ENCODE data around the gene PSME2. TPM values are rescaled to one million over a fixed set of nuclear protein-coding genes. Genes with fewer than 3 reads are reported as not detected.
A peak's percentile ranks its signal among the peaks of the same experiment; 100 is the strongest.

The PSME2 gene
- total and polyA plus RNA-seq, 9 of the 15 experiments (the other 6 are each of a cell fraction or from before 2014, with no cell fraction given) = 111 to 579 (median 159) TPM

DNA sequence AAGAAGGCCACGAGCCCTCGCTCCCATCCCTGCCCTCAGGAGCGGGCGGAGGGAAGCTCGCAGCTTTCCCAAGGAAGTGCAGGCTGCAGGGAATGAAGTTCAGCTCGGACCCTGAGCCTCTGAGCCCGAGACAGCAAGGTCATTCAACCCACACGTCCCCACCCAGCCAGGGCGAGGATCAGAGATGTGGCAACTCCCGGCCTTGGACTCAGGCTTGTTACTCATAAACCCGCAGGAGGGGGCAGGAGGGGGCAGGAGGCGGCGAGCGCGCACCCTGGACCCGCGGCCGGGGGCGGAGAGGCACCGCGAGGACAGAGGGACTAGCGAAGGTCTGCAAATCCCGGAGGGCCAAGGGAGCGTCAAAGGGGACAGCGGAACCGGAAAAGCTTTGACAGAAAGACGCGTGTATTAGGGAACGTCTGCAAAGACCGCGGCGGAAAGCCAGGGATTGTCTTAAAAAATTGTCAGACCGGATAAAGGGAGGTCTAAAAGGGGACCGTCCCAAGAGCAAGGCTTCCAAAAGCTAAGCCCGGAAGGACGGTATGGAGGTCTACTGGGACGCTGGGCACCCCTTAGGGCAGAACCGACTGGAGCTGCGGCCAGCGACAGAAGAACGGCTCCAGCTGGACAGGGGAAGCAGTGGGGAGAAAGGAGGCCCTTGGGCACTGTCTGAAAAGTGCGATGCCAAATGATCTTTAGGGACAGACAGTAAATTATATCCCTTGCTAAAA lies 32.4 kb downstream of the PSME2 start:
- no peak for FAIRE-seq
- TF ChIP-seq, protein P1, sequence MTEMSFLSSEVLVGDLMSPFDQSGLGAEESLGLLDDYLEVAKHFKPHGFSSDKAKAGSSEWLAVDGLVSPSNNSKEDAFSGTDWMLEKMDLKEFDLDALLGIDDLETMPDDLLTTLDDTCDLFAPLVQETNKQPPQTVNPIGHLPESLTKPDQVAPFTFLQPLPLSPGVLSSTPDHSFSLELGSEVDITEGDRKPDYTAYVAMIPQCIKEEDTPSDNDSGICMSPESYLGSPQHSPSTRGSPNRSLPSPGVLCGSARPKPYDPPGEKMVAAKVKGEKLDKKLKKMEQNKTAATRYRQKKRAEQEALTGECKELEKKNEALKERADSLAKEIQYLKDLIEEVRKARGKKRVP (CRISPR knock-in tag; IDR thresholded peaks at IDR 0.05) = no peak
- TF ChIP-seq MEF2D (tag; conservative IDR thresholded peaks at IDR 0.05; ENCODE audit: low read depth) = no peak
- TF ChIP-seq DDX20 (tag; IDR thresholded peaks at IDR 0.05; ENCODE audit: low read depth) = no peak
- no peak for TF ChIP-seq RFX5 (IDR thresholded peaks at IDR 0.05; ENCODE audit: low read depth, low read length)
- TF ChIP-seq TEAD2 (tag; IDR thresholded peaks at IDR 0.05) = no peak
- TF ChIP-seq, protein P2, sequence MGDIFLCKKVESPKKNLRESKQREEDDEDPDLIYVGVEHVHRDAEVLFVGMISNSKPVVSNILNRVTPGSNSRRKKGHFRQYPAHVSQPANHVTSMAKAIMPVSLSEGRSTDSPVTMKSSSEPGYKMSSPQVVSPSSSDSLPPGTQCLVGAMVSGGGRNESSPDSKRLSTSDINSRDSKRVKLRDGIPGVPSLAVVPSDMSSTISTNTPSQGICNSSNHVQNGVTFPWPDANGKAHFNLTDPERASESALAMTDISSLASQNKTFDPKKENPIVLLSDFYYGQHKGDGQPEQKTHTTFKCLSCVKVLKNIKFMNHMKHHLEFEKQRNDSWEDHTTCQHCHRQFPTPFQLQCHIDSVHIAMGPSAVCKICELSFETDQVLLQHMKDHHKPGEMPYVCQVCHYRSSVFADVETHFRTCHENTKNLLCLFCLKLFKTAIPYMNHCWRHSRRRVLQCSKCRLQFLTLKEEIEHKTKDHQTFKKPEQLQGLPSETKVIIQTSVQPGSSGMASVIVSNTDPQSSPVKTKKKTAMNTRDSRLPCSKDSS (IDR thresholded peaks at IDR 0.05; ENCODE audit: low read depth, partially characterized antibody) = no peak
- no peak for TF ChIP-seq MTA3 (IDR thresholded peaks at IDR 0.05; ENCODE audit: borderline replicate concordance)
- TF ChIP-seq ZNF140 (CRISPR knock-in tag; IDR thresholded peaks at IDR 0.05) = no peak
- no peak for TF ChIP-seq MYNN (IDR thresholded peaks at IDR 0.05)
- TF ChIP-seq MYNN (CRISPR knock-in tag; IDR thresholded peaks at IDR 0.05) = no peak
- no peak for TF ChIP-seq NR1H2 (CRISPR knock-in tag; IDR thresholded peaks at IDR 0.05)
- TF ChIP-seq YBX1 (IDR thresholded peaks at IDR 0.05) = no peak
- TF ChIP-seq ZBTB17 (CRISPR knock-in tag; IDR thresholded peaks at IDR 0.05) = no peak
- no peak for TF ChIP-seq CREBBP (IDR thresholded peaks at IDR 0.05; ENCODE audit: low read depth, low read length)
- no peak for TF ChIP-seq KDM4B (IDR thresholded peaks at IDR 0.05; ENCODE audit: borderline replicate concordance in 2 of 2, low read depth in 1 of 2)
- no peak for TF ChIP-seq ZZZ3 (IDR thresholded peaks at IDR 0.05)
- no peak for TF ChIP-seq SMC3 (conservative IDR thresholded peaks at IDR 0.05; ENCODE audit: insufficient read depth, low read depth, low read length)
- no peak for TF ChIP-seq PTTG1 (tag; IDR thresholded peaks at IDR 0.05; ENCODE audit: low read depth)
- no peak for TF ChIP-seq ZNF165 (CRISPR knock-in tag; IDR thresholded peaks at IDR 0.05; ENCODE audit: borderline replicate concordance)
- no peak for TF ChIP-seq ZNF354B (CRISPR knock-in tag; IDR thresholded peaks at IDR 0.05)

More for the DNA sequence above, 32.4 kb downstream of the PSME2 start:
- Histone ChIP-seq H3K9me3 (replicated peaks; ENCODE audit: control insufficient read depth, insufficient read depth, low read depth, low read length) (no peaks in the 10 kb centered on the region), H4K20me1 (replicated peaks; ENCODE audit: control insufficient read depth, insufficient read depth, low read length) (no peaks in the 10 kb centered on the region), H3K9me1 (ENCODE audit: control insufficient read depth, insufficient read depth, low read length) (no peaks in the 10 kb centered on the region), H3K79me2 (ENCODE audit: control insufficient read depth, insufficient read depth, low read length) (peaks cover 18% of the 10 kb centered on the region), H3K36me3 (ENCODE audit: control insufficient read depth, insufficient read depth, low read length) (peaks cover 28% of the 10 kb centered on the region; the same call in 2 of the 3 replicates), H3K4me3 (peak overlapping the region; percentile 51), H3K4me1 (replicated peaks in 1 of 2; ENCODE audit: control insufficient read depth in 2 of 2, insufficient read depth in 2 of 2, low read length in 2 of 2) (peaks cover 10% of the 10 kb centered on the region in 2 experiments; a peak in 4 of 5 replicates), H3K27ac (ENCODE audit: extremely low read depth, low read depth, low read length) (peak overlapping the region; percentile 95), H3K4me2 (ENCODE audit: insufficient read depth, low read length) (peak overlapping the region; percentile 94), H3K27me3 (ENCODE audit: control insufficient read depth in 2 of 2, insufficient read depth in 2 of 2, low read length in 2 of 2) (no peaks in the 10 kb centered on the region), H3K9ac (ENCODE audit: insufficient read depth in 1 of 2, low read depth in 2 of 2, low read length in 2 of 2) (peak overlapping the region; percentile 89 to 97), H2AFZ (ENCODE audit: low read depth, low read length) (peak overlapping the region; percentile 87)
- intact Hi-C loops (cut with micrococcal nuclease) (loop anchor here (2.0 kb wide), 2 partner anchors 19 to 33 kb away; partner anchors contain the start of genes PCK2, PSME2 and RNF31), in situ Hi-C loops (cut with MboI) (no loop called here)
- under 1% methylated on average over 41 of the region's 42 CpGs for WGBS (ENCODE audit: insufficient coverage, low coverage, missing lambda C conversion rate)
- peak; percentile 82 for ATAC-seq
- DNase-seq (ENCODE audit: extremely low read depth in 1 of 4, low spot score in 3 of 4) = peak; percentile 68 to 91 (median 71)
- ChIA-PET POLR2A (interaction anchor here (0.7 to 5.0 kb wide), 18 partner anchors 8 to 193 kb away, joined by 3 to 38 read pairs (median 5); partner anchors contain the start of genes CHMP4A, EMC9, PCK2 and PSME1), CTCF (ENCODE audit: low intra/inter-chr PET ratio) (interaction anchor here (0.6 kb wide), 1 partner anchor 313 kb away, joined by 3 read pairs; no protein-coding TSS in a partner anchor)
- BruUV-seq (replicated peaks) = no TSS peak

Data from K562 (cell line).